ENCODE data around the gene SBF2. TPM values are rescaled to one million over a fixed set of nuclear protein-coding genes. Genes with fewer than 3 reads are reported as not detected.
"Not testable (repeated sequence)": the region's sequence is repeated elsewhere in the genome, so short reads cannot be mapped to it uniquely, and the experiment has no call there.

The SBF2 gene
- polyA plus RNA-seq, 2 donors: 8.5 to 12.1 TPM

DNA sequence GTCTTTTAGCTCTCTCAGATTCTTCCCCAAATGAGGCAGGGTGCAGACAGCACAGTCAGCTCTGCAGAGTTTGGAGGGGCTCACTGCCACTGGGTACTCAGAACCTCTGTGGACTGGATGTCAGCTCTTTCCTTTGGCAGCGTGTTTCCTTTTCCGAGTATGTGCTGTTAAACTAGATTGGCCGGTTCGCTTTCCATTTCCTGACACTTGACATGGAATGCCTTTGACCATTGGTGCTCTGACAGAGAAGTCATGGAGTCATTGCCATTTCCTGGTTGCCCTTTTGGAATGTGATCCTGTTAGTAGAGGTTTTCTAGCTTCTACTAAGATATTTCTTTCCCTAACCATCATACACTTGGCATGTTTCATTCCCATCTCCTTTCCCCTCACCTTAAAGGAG, 543.5 kb downstream of the SBF2 start:
- H3K9me3 ChIP-seq (ENCODE audit: control insufficient read depth in 2 of 2, insufficient read depth in 1 of 2, low read depth in 1 of 2, low read length in 1 of 2): no peaks in the 10 kb centered on the region
- no peaks in the 10 kb centered on the region for H3K27me3 ChIP-seq (ENCODE audit: control insufficient read depth in 1 of 2, insufficient read depth in 2 of 2, low read length in 2 of 2)
- H3K4me1 ChIP-seq (ENCODE audit: control insufficient read depth in 2 of 2, insufficient read depth in 2 of 2, low read length in 1 of 2): peaks cover 0 to 3% of the 10 kb centered on the region in 2 donors
- H3K27ac ChIP-seq (ENCODE audit: low read depth in 2 of 2, low read length in 1 of 2): peak overlapping the region; percentile 9 to 71
- 63 to 68% methylated on average over 4 of the region's 4 CpGs for WGBS, 2 donors
- no peak overlapping the region for H3K4me3 ChIP-seq (ENCODE audit: low read depth in 1 of 2, low read length in 2 of 2)
- H3K36me3 ChIP-seq (ENCODE audit: control insufficient read depth in 2 of 2, insufficient read depth in 2 of 2, low read length in 1 of 2): peaks cover 6% of the 10 kb centered on the region in 2 donors

DNA sequence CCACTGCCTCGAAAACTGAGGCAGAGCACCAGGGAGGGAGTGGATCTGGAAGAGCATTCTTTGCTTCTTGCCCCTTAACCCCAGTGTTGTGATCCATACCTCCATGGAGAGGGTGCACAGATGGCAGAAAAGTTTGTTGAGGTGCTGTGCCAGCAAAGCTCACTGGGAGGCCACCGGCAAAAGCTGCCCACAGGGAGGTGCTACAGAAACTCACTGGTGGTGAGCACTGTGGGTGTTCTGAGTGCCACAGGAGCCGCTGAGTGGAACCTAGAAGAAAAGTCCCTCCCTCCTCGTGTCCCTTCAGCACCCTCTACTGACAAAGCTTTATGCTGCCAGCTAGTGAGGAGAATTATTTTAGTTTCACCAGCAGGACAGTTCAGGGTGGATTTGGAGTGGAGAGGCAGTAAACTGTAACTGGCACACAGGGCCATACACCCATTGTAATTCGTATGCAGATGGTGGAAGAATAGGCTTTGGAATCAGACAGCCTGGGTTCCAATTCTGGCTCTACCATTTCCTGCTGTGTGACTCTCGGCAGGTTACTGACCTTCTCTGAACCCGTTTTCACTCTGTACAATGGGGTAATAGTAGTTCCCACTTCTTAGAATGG, 545.6 kb downstream of the SBF2 start:
- Histone ChIP-seq H3K27me3 (ENCODE audit: control insufficient read depth in 1 of 2, insufficient read depth in 2 of 2, low read length in 2 of 2) (no peaks in the 10 kb centered on the region), H3K36me3 (ENCODE audit: control insufficient read depth in 2 of 2, insufficient read depth in 2 of 2, low read length in 1 of 2) (peaks cover 6% of the 10 kb centered on the region in 2 donors), H3K4me3 (ENCODE audit: low read depth in 1 of 2, low read length in 2 of 2) (no peak overlapping the region), H3K4me1 (ENCODE audit: control insufficient read depth in 2 of 2, insufficient read depth in 2 of 2, low read length in 1 of 2) (peaks cover 0 to 3% of the 10 kb centered on the region in 2 donors), H3K27ac (ENCODE audit: low read depth in 2 of 2, low read length in 1 of 2) (peak overlapping the region in 1 of 2 donors; percentile 24), H3K9me3 (ENCODE audit: control insufficient read depth in 2 of 2, insufficient read depth in 1 of 2, low read depth in 1 of 2, low read length in 1 of 2) (no peaks in the 10 kb centered on the region)
- 47 to 49% methylated on average over 7 of the region's 7 CpGs for WGBS, 2 donors

DNA sequence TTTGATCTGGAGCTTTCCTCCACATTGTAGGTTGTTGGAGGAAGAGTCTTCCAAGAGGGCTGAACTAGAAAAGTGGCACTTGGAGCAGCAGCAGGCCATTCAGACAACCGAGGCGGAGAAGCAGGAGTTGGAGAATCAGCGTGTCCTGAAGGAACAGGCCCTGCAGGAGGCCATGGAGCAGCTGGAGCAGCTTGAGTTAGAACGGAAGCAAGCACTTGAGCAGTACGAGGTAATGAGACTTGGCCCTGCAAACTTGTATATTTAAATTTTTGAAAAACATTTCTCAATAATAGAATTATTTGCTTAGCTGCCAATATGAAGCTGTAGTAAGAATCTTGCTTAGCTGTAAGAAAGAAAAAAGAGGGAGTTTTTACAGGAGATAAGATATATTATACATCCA, 546.2 kb downstream of the SBF2 start:
- WGBS, 2 donors: 75 to 88% methylated on average over 5 of the region's 5 CpGs
- no peaks in the 10 kb centered on the region for H3K9me3 ChIP-seq (ENCODE audit: control insufficient read depth in 2 of 2, insufficient read depth in 1 of 2, low read depth in 1 of 2, low read length in 1 of 2)
- peaks cover 0 to 3% of the 10 kb centered on the region in 2 donors for H3K4me1 ChIP-seq (ENCODE audit: control insufficient read depth in 2 of 2, insufficient read depth in 2 of 2, low read length in 1 of 2)
- no peak overlapping the region for H3K4me3 ChIP-seq (ENCODE audit: low read depth in 1 of 2, low read length in 2 of 2)
- H3K27ac ChIP-seq (ENCODE audit: low read depth in 2 of 2, low read length in 1 of 2): no peak overlapping the region
- H3K27me3 ChIP-seq (ENCODE audit: control insufficient read depth in 1 of 2, insufficient read depth in 2 of 2, low read length in 2 of 2): no peaks in the 10 kb centered on the region
- peaks cover 6% of the 10 kb centered on the region in 2 donors for H3K36me3 ChIP-seq (ENCODE audit: control insufficient read depth in 2 of 2, insufficient read depth in 2 of 2, low read length in 1 of 2)

DNA sequence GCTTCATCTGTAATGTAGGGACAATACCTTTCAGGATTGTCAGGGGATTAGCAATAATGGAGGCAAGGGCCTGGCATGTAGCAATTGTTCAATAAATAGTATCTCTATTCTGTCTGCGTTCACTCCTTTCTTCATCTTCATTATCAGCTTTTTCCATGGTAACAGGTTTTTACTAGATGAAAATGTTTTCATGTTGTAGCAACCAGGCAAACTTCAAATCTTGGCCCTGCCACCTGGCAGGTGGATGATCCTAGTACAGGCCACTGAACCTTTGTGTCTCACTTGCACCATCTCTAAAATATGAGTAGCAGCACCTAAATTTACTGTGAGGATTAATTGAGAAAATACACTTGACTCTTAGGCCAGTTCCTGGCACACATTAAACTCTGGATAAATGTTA, 546.8 kb downstream of the SBF2 start:
- WGBS, 2 donors: 50% methylated on average over 1 of the region's 1 CpG
- H3K27ac ChIP-seq (ENCODE audit: low read depth in 2 of 2, low read length in 1 of 2): no peak overlapping the region

DNA sequence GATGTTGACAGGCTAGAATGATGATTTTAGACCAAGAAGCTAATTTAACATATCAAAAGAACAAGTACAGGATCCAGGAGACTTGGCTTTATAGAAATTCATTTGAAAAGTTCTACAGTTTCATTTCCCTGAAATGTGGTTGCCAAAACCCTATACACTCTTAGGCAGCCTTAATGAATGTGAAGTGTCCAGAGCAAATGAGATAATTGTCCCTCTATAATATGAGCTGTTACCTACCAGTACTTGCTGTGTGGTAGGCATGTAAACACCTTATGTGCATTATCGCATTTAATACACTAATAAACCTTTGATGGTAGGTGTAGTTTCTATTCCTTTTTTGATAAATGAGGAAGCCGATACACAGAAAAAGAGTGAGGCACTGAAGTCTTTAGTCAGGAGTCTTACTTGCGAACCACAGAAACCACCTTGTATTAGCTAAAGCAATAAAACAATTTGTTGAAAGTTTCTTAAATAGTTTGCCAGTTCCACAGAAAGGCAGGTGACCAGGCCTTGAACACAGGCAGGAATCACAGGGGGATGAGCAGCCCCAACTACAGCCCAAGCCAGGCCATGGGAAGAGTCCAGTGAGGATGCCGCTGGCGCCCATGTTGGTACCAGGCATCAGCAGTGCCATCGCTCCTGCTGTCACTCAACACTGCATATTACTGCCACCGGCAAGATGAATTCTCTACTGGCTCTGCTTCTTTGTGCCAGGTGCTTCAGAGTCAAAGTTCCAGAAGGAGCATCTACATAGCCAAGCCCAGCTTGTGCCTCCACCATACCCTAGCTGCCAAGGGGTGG, 548.4 kb downstream of the SBF2 start:
- H3K27ac ChIP-seq (ENCODE audit: low read depth in 2 of 2, low read length in 1 of 2): peak overlapping the region in 1 of 2 donors; percentile 4

More for the DNA sequence above, 546.8 kb downstream of the SBF2 start:
- Histone ChIP-seq H3K4me3 (ENCODE audit: low read depth in 1 of 2, low read length in 2 of 2) (no peak overlapping the region), H3K9me3 (ENCODE audit: control insufficient read depth in 2 of 2, insufficient read depth in 1 of 2, low read depth in 1 of 2, low read length in 1 of 2) (no peaks in the 10 kb centered on the region), H3K27me3 (ENCODE audit: control insufficient read depth in 1 of 2, insufficient read depth in 2 of 2, low read length in 2 of 2) (no peaks in the 10 kb centered on the region), H3K4me1 (ENCODE audit: control insufficient read depth in 2 of 2, insufficient read depth in 2 of 2, low read length in 1 of 2) (peaks cover 0 to 3% of the 10 kb centered on the region in 2 donors), H3K36me3 (ENCODE audit: control insufficient read depth in 2 of 2, insufficient read depth in 2 of 2, low read length in 1 of 2) (peaks cover 6% of the 10 kb centered on the region in 2 donors)

DNA sequence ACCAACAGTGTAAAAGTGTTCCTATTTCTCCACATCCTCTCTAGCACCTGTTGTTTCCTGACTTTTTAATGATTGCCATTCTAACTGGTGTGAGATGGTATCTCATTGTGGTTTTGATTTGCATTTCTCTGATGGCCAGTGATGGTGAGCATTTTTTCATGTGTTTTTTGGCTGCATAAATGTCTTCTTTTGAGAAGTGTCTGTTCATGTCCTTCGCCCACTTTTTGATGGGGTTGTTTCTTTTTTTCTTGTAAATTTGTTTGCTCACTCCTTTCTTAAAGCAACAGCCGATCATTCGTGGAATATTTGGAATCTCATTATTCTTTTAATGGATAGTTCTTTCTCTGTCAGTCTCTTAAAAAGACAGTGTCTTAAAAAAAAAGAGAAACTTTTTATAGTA, 550.5 kb downstream of the SBF2 start:
- H3K27me3 ChIP-seq (ENCODE audit: control insufficient read depth in 1 of 2, insufficient read depth in 2 of 2, low read length in 2 of 2); H3K27ac ChIP-seq (ENCODE audit: low read depth in 2 of 2, low read length in 1 of 2); H3K4me3 ChIP-seq (ENCODE audit: low read depth in 1 of 2, low read length in 2 of 2); H3K9me3 ChIP-seq (ENCODE audit: control insufficient read depth in 2 of 2, insufficient read depth in 1 of 2, low read depth in 1 of 2, low read length in 1 of 2); H3K36me3 ChIP-seq (ENCODE audit: control insufficient read depth in 2 of 2, insufficient read depth in 2 of 2, low read length in 1 of 2); H3K4me1 ChIP-seq (ENCODE audit: control insufficient read depth in 2 of 2, insufficient read depth in 2 of 2, low read length in 1 of 2): not testable (repeated sequence)
- 84 to 94% methylated on average over 3 of the region's 3 CpGs for WGBS, 2 donors

More for the DNA sequence above, 548.4 kb downstream of the SBF2 start:
- Histone ChIP-seq H3K9me3 (ENCODE audit: control insufficient read depth in 2 of 2, insufficient read depth in 1 of 2, low read depth in 1 of 2, low read length in 1 of 2) (no peaks in the 10 kb centered on the region), H3K27me3 (ENCODE audit: control insufficient read depth in 1 of 2, insufficient read depth in 2 of 2, low read length in 2 of 2) (no peaks in the 10 kb centered on the region), H3K36me3 (ENCODE audit: control insufficient read depth in 2 of 2, insufficient read depth in 2 of 2, low read length in 1 of 2) (peaks cover 3 to 6% of the 10 kb centered on the region in 2 donors), H3K4me1 (ENCODE audit: control insufficient read depth in 2 of 2, insufficient read depth in 2 of 2, low read length in 1 of 2) (peaks cover 0 to 3% of the 10 kb centered on the region in 2 donors), H3K4me3 (ENCODE audit: low read depth in 1 of 2, low read length in 2 of 2) (no peak overlapping the region)
- WGBS, 2 donors: 77 to 79% methylated on average over 7 of the region's 7 CpGs

DNA sequence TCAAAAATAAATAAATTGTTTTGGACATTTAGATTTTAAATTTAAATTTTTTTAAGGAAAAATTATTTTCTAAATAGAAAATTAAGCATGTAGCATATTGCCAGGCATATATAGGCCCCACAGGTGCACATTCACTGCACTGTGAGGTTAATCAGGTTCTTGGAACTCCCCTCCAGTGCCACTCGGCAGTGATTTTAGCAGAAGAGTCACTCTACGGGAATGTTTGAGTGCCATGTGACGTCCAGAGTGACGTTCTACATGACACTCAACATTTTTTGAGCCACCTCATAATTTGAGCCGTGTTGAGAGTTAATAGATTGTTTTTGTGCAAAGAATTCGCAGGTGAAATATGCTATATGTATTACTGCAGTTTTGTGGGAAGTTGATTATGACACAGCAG, 552.8 kb downstream of the SBF2 start:
- Histone ChIP-seq H3K27ac (ENCODE audit: low read depth in 2 of 2, low read length in 1 of 2) (no peak overlapping the region), H3K4me1 (ENCODE audit: control insufficient read depth in 2 of 2, insufficient read depth in 2 of 2, low read length in 1 of 2) (peaks cover 0 to 4% of the 10 kb centered on the region in 2 donors), H3K9me3 (ENCODE audit: control insufficient read depth in 2 of 2, insufficient read depth in 1 of 2, low read depth in 1 of 2, low read length in 1 of 2) (no peaks in the 10 kb centered on the region), H3K27me3 (ENCODE audit: control insufficient read depth in 1 of 2, insufficient read depth in 2 of 2, low read length in 2 of 2) (no peaks in the 10 kb centered on the region), H3K4me3 (ENCODE audit: low read depth in 1 of 2, low read length in 2 of 2) (no peak overlapping the region), H3K36me3 (ENCODE audit: control insufficient read depth in 2 of 2, insufficient read depth in 2 of 2, low read length in 1 of 2) (peaks cover 5 to 11% of the 10 kb centered on the region in 2 donors)
- 90 to 91% methylated on average over 6 of the region's 6 CpGs for WGBS, 2 donors

DNA sequence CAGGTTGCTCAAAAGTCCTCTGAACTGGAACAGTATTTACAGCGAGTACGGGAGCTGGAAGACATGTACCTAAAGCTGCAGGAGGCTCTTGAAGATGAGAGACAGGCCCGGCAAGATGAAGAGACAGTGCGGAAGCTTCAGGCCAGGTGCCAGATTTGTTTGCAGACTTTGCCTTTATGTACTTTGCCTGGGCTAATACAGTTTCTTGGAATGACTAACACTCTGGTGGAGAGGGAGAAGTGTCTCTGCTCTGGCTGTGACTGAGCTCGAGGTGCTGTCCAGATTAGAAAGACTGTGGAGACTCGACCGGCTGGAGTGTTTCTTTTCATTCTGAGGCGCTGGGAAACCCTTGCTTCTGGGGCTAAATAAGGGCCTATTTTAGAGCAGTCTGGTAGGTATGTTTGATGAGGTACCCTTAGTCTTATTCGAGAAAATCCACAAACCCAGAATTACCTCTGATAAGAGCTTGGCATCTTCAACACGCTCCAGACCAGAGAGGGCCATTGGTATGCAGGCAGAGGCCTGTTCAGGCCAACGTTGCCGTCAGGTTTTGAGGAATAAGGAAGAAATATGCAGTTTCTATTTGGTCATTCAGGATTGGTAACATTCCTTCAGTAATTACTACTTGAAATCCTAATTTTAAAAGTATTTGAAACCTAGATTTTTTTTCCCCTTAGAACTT, 553.7 kb downstream of the SBF2 start:
- H3K27ac ChIP-seq (ENCODE audit: low read depth in 2 of 2, low read length in 1 of 2): no peak overlapping the region

DNA sequence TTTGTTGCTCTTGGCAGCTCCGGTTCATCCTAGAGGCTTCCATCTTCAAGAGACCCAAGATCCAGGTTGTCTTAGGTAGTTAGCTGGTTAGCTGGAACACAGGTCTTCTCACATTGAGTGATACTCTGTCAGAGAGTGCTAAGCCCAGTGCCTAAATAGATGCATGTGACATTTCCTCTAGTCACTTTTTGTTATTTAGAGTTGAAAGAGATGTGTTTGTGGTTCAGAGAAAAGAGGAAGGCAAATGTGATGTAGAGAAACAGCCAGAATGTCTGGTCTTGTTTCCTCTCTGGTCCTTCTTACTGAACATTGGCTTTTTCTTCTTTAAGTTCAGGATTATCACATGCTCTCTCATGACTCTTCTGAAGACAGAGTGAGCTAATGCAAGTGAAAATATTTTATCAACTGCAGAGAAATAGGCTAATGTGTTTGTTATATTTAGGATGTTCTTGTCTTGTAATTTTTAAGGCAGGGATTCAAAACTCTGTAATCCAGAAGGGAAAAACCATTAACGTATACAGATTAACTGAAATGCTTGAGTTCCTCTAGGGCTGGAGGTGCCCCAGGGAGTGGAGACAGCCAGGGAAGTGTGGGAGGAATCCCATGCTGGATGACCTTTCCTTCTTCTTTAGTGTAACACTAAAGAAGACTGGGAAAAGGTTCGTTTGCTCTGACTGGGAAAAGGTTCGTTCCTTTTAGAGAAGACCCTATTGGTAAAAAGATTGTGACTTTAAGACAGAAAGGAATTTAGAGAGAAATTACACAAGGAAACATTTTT, 554.7 kb downstream of the SBF2 start:
- Histone ChIP-seq H3K27ac (ENCODE audit: low read depth in 2 of 2, low read length in 1 of 2) (peak overlapping the region in 1 of 2 donors; percentile 22), H3K4me1 (ENCODE audit: control insufficient read depth in 2 of 2, insufficient read depth in 2 of 2, low read length in 1 of 2) (peaks cover 0 to 4% of the 10 kb centered on the region in 2 donors), H3K9me3 (ENCODE audit: control insufficient read depth in 2 of 2, insufficient read depth in 1 of 2, low read depth in 1 of 2, low read length in 1 of 2) (no peaks in the 10 kb centered on the region), H3K27me3 (ENCODE audit: control insufficient read depth in 1 of 2, insufficient read depth in 2 of 2, low read length in 2 of 2) (no peaks in the 10 kb centered on the region), H3K36me3 (ENCODE audit: control insufficient read depth in 2 of 2, insufficient read depth in 2 of 2, low read length in 1 of 2) (peaks cover 3 to 8% of the 10 kb centered on the region in 2 donors), H3K4me3 (ENCODE audit: low read depth in 1 of 2, low read length in 2 of 2) (no peak overlapping the region)
- WGBS, 2 donors: 81 to 86% methylated on average over 4 of the region's 4 CpGs

More for the DNA sequence above, 553.7 kb downstream of the SBF2 start:
- 55 to 59% methylated on average over 12 of the region's 12 CpGs for WGBS, 2 donors
- Histone ChIP-seq H3K4me1 (ENCODE audit: control insufficient read depth in 2 of 2, insufficient read depth in 2 of 2, low read length in 1 of 2) (peaks cover 0 to 4% of the 10 kb centered on the region in 2 donors), H3K4me3 (ENCODE audit: low read depth in 1 of 2, low read length in 2 of 2) (no peak overlapping the region), H3K36me3 (ENCODE audit: control insufficient read depth in 2 of 2, insufficient read depth in 2 of 2, low read length in 1 of 2) (peaks cover 0 to 8% of the 10 kb centered on the region in 2 donors), H3K27me3 (ENCODE audit: control insufficient read depth in 1 of 2, insufficient read depth in 2 of 2, low read length in 2 of 2) (no peaks in the 10 kb centered on the region), H3K9me3 (ENCODE audit: control insufficient read depth in 2 of 2, insufficient read depth in 1 of 2, low read depth in 1 of 2, low read length in 1 of 2) (no peaks in the 10 kb centered on the region)
